Measurements from ENCODE around the gene TMEM200B. TPM values are rescaled to one million over a fixed set of nuclear protein-coding genes. Genes with fewer than 3 reads are reported as not detected.

Gene TMEM200B
- total RNA-seq, 1 donor from 2014 or later, result 25.8 TPM

- H3K9me3 ChIP-seq, result no peaks in the 10 kb centered on the region
- H3K27ac ChIP-seq, result no peak overlapping the region
- peaks cover 0 to 22% of the 10 kb centered on the region in 2 donors for H3K36me3 ChIP-seq
- intact Hi-C loops (cut with DNase I), result no loop called here
- DNase-seq (ENCODE audit: extremely low spot score in 2 of 2), result no peak
- peaks cover 64% of the 10 kb centered on the region for H3K4me1 ChIP-seq
- H3K27me3 ChIP-seq, result no peaks in the 10 kb centered on the region
- TF ChIP-seq POLR2A (IDR thresholded peaks at IDR 0.05) (no peak), POLR2AphosphoS5 (IDR thresholded peaks at IDR 0.05; ENCODE audit: insufficient read depth in 1 of 2, low read depth in 1 of 2) (no peak)
- TF ChIP-seq, protein P1, sequence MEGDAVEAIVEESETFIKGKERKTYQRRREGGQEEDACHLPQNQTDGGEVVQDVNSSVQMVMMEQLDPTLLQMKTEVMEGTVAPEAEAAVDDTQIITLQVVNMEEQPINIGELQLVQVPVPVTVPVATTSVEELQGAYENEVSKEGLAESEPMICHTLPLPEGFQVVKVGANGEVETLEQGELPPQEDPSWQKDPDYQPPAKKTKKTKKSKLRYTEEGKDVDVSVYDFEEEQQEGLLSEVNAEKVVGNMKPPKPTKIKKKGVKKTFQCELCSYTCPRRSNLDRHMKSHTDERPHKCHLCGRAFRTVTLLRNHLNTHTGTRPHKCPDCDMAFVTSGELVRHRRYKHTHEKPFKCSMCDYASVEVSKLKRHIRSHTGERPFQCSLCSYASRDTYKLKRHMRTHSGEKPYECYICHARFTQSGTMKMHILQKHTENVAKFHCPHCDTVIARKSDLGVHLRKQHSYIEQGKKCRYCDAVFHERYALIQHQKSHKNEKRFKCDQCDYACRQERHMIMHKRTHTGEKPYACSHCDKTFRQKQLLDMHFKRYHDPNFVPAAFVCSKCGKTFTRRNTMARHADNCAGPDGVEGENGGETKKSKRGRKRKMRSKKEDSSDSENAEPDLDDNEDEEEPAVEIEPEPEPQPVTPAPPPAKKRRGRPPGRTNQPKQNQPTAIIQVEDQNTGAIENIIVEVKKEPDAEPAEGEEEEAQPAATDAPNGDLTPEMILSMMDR (IDR thresholded peaks at IDR 0.05), result no peak
- H3K4me3 ChIP-seq, result no peak overlapping the region
Measured at GRCh38 chr1:29167904-29168303, 44.2 kb upstream of the TMEM200B start.

- peaks cover 65% of the 10 kb centered on the region for H3K4me1 ChIP-seq
- H3K27me3 ChIP-seq, result no peaks in the 10 kb centered on the region
- intact Hi-C loops (cut with DNase I), result no loop called here
- DNase-seq (ENCODE audit: extremely low spot score in 2 of 2), result no peak
- TF ChIP-seq, protein P1 (IDR thresholded peaks at IDR 0.05), result no peak
- H3K27ac ChIP-seq, result no peak overlapping the region
- H3K4me3 ChIP-seq, result no peak overlapping the region
- peaks cover 0 to 22% of the 10 kb centered on the region in 2 donors for H3K36me3 ChIP-seq
- no peaks in the 10 kb centered on the region for H3K9me3 ChIP-seq
Measured at GRCh38 chr1:29166291-29166878, 42.7 kb upstream of the TMEM200B start.

GRCh38 chr1:29164588-29164987, 40.9 kb upstream of the TMEM200B start:
- H3K36me3 ChIP-seq, result peaks cover 0 to 32% of the 10 kb centered on the region in 2 donors
- H3K4me3 ChIP-seq, result no peak overlapping the region
- TF ChIP-seq POLR2AphosphoS5 (IDR thresholded peaks at IDR 0.05; ENCODE audit: insufficient read depth in 1 of 2, low read depth in 1 of 2) (no peak), POLR2A (IDR thresholded peaks at IDR 0.05) (no peak)
- TF ChIP-seq, protein P1 (IDR thresholded peaks at IDR 0.05), result no peak
- H3K4me1 ChIP-seq, result peaks cover 61% of the 10 kb centered on the region
- no peaks in the 10 kb centered on the region for H3K27me3 ChIP-seq
- no peak overlapping the region for H3K27ac ChIP-seq
- no peaks in the 10 kb centered on the region for H3K9me3 ChIP-seq
- intact Hi-C loops (cut with DNase I), result no loop called here
- DNase-seq (ENCODE audit: extremely low spot score in 2 of 2), result no peak

GRCh38 chr1:29162476-29163138, 38.9 kb upstream of the TMEM200B start:
- Histone ChIP-seq H3K36me3 (peaks cover 0 to 45% of the 10 kb centered on the region in 2 donors), H3K27ac (no peak overlapping the region), H3K9me3 (no peaks in the 10 kb centered on the region), H3K27me3 (no peaks in the 10 kb centered on the region), H3K4me3 (no peak overlapping the region), H3K4me1 (peaks cover 48% of the 10 kb centered on the region)
- no peak for DNase-seq (ENCODE audit: extremely low spot score in 2 of 2)
- TF ChIP-seq, protein P1 (IDR thresholded peaks at IDR 0.05), result no peak
- TF ChIP-seq POLR2A (IDR thresholded peaks at IDR 0.05) (no peak), POLR2AphosphoS5 (IDR thresholded peaks at IDR 0.05; ENCODE audit: insufficient read depth in 1 of 2, low read depth in 1 of 2) (no peak)
- intact Hi-C loops (cut with DNase I), result no loop called here

- H3K4me1 ChIP-seq, result peaks cover 47% of the 10 kb centered on the region
- intact Hi-C loops (cut with DNase I), result no loop called here
Measured at GRCh38 chr1:29162025-29162424, 38.3 kb upstream of the TMEM200B start.

More at GRCh38 chr1:29162025-29162424, 38.3 kb upstream of the TMEM200B start:
- TF ChIP-seq POLR2AphosphoS5 (IDR thresholded peaks at IDR 0.05; ENCODE audit: insufficient read depth in 1 of 2, low read depth in 1 of 2) (no peak), POLR2A (IDR thresholded peaks at IDR 0.05) (no peak)
- TF ChIP-seq, protein P1 (IDR thresholded peaks at IDR 0.05), result no peak
- no peak for DNase-seq (ENCODE audit: extremely low spot score in 2 of 2)
- no peaks in the 10 kb centered on the region for H3K27me3 ChIP-seq
- peaks cover 0 to 46% of the 10 kb centered on the region in 2 donors for H3K36me3 ChIP-seq
- no peaks in the 10 kb centered on the region for H3K9me3 ChIP-seq
- H3K27ac ChIP-seq, result no peak overlapping the region
- no peak overlapping the region for H3K4me3 ChIP-seq
